ENCODE data around the gene FOXP1.
"Not testable (repeated sequence)": the region's sequence is repeated elsewhere in the genome, so short reads cannot be mapped to it uniquely, and the experiment has no call there.

The FOXP1 gene

GRCh38 chr3:71330505-71330904, 253.0 kb downstream of the FOXP1 start:
- DNase-seq (ENCODE audit: low read depth in 2 of 2) = no peak

GRCh38 chr3:71329817-71330216, 253.7 kb downstream of the FOXP1 start:
- DNase-seq (ENCODE audit: low read depth in 2 of 2) = no peak

DNA sequence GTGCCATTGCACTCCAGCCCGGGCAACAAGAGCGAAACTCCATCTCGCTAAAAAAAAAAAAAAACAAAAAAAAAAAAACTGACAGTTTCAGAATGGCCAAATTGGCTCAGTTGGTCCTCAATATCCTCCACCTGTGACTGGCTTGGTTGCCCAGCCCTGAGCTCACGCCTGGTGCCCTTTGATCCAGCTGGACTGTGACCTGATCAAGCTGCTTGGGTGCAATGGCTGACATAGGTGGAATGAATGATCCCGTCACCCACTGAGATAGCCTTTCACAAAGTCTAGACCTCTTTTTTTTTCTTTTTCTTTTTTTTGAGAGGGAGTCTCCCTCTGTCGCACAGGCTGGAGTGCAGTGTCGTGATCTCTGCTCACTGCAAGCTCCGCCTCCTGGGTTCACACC, 254.6 kb downstream of the FOXP1 start:
- DNase-seq (ENCODE audit: low read depth in 2 of 2) = no peak

DNA sequence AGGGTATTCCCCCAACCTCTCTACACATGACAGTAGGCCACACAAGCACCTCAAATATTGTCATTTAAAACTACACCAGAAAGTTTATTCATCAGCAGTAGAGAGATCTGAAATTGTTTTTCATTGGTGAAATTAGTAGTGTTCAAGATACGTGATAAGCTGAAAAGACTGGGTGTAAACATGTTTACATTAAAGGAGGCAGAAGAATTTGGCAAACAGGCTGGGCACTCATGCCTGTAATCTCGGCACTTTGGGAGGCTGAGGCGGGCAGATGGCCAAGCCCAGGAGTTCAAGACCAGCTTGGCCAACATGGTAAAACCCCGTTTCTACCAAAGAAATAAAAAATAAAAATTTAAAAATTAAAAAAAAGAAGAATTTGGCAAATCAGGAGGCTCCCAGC, 255.6 kb downstream of the FOXP1 start:
- no peak for DNase-seq (ENCODE audit: low read depth in 2 of 2)

DNA sequence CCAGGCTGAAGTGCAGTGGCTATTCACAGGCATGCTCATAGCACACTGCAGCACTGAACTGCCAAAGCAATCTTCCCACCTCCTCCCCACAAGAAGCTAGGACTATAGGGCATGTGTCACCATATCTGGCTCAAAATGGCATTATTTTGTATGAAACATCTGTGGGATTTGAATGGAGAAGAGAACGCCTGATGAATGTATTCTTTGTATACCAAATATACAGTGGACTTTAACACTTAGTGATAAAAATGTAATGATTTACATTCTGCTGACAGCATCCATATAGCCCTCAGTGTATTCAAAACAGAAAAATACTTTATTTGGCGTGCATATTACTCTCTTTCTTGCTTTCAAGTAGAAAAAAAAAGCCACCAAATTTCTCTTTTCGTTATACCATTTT, 257.8 kb downstream of the FOXP1 start:
- DNase-seq (ENCODE audit: low read depth in 2 of 2) = no peak

- DNase-seq (ENCODE audit: low read depth in 2 of 2) = not testable (repeated sequence)
Observed at GRCh38 chr3:71324224-71324623, 259.3 kb downstream of the FOXP1 start.

GRCh38 chr3:71323558-71323957, 260.0 kb downstream of the FOXP1 start:
- DNase-seq (ENCODE audit: low read depth in 2 of 2) = no peak

GRCh38 chr3:71322154-71322553, 261.4 kb downstream of the FOXP1 start:
- DNase-seq (ENCODE audit: low read depth in 2 of 2) = no peak

DNA sequence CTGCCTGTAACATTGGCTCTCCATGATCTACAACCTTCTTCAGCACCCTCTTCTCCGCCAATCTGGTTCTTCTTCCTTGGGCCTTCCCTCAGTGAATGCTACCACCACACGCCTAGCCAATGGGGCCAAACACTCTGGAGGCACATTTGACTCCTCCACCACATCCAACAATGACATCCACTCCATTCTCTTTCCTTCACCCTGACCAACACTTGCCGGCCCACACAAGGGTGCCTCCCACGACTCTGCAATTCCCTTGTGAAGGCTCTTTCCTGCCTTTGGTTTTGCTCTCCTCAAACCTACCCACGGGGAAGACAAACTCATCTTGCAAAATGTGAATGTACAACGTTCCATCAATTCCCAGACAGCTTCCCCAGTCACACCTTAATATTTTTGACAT, 263.8 kb downstream of the FOXP1 start:
- DNase-seq (ENCODE audit: low read depth in 2 of 2) = no peak

GRCh38 chr3:71318458-71318827, 265.1 kb downstream of the FOXP1 start:
- DNase-seq (ENCODE audit: low read depth in 2 of 2) = no peak

DNA sequence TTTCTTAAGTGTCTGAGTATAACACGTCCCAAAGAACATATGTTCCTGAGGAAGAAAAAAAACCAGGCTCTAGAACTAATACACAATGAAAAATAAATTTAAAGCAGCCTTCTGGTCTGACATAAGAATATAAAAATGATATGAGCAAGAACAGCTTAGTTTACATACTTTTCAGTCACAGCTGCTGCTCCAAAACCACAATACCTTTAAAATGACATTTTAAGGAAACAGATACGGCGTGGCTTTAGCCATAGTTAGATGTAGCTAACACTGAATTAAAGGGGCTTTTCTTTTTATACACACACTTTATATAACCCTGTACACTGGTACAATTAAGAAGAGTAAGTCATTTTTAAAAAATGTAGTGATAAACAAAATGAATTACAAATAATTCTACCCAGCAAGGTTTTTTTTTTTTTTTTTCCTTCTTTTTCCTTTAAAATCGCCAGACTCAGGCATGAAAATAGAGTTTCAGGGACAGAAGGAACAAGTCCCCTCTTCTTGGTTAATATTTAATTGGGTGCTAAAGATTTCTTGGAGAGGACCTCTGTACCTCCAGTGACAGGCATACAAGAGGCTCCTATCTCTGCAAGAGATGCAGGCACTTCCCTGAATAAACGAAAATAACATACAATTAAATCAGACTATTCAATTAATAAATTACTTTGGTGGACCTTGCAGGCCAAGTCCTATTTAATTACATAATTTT, 265.6 kb downstream of the FOXP1 start:
- no peak for DNase-seq (ENCODE audit: low read depth in 2 of 2)

GRCh38 chr3:71317140-71317539, 266.4 kb downstream of the FOXP1 start:
- DNase-seq (ENCODE audit: low read depth in 2 of 2) = no peak

- DNase-seq (ENCODE audit: low read depth in 2 of 2) = no peak
Observed at GRCh38 chr3:71316066-71316777, 267.3 kb downstream of the FOXP1 start.

GRCh38 chr3:71315431-71315830, 268.1 kb downstream of the FOXP1 start:
- DNase-seq (ENCODE audit: low read depth in 2 of 2) = no peak

DNA sequence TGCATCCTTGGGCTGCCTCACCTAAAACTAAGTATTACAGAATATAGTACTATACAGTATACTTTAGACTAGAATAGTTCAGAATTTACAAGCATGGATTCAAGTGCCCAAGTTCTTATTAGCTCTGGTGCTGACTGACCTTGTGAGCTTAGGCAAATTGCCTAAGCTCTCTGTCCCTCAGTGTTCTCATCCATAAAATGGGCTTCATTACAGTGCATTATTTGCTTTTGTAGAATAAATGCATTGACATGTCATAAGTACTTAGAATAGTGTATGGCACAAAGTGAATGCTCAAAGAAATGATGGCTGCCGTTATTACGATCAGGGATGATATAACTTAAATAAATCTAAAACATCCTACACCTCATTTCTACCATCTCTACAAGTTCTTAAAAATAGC, 269.7 kb downstream of the FOXP1 start:
- DNase-seq (ENCODE audit: low read depth in 2 of 2) = no peak

DNA sequence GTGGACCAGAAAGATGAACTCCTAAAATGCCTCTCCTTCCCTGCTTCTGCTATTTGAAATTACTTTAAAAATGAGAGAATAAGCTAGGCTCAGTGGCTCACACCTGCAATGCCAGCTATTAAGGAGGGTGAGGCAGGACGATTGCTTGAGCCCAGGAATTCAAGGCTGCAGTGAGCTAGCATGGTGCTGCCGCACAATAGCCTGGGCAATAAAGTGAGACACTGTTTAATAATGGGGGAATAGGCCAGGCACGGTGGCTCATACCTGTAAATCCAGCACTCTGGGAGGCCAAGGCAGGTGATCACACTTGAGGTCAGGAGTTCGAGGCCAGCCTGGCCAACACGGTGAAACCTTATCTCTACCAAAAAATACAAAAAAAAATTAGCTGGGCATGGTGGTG, 271.1 kb downstream of the FOXP1 start:
- no peak for DNase-seq (ENCODE audit: low read depth in 2 of 2)

GRCh38 chr3:71311661-71312046, 271.9 kb downstream of the FOXP1 start:
- DNase-seq (ENCODE audit: low read depth in 2 of 2) = no peak

GRCh38 chr3:71310980-71311660, 272.4 kb downstream of the FOXP1 start:
- no peak for DNase-seq (ENCODE audit: low read depth in 2 of 2)

DNA sequence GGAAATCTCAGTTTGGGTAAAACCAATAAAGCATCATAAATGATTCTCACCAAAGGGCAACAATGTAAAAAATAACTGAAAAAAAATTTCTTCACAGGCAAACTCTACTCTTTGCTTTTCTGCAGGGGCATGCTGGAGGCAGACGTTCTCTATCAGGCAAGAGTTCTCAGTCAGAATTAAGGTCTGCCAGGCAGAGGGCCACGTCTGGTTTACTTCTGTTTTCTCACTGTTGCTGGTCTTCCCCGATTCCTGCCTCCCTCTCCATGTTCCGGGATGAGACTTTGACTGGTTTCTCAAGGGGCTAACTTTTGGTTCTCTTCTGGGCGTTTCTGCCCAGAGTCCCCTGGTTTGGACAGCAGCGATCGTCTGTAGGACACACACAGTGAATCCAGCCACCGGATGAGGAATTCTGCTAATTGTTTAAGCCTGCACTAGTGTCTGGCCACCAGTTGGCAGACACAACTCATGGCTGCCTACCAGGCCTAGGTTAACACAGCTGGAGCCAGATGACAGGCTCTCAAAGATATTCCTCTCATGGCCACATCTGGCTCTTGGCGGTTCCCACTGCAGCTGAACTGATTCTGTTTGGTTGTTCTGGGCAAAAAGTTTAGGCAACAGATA, 273.1 kb downstream of the FOXP1 start:
- no peak for DNase-seq (ENCODE audit: low read depth in 2 of 2)

DNA sequence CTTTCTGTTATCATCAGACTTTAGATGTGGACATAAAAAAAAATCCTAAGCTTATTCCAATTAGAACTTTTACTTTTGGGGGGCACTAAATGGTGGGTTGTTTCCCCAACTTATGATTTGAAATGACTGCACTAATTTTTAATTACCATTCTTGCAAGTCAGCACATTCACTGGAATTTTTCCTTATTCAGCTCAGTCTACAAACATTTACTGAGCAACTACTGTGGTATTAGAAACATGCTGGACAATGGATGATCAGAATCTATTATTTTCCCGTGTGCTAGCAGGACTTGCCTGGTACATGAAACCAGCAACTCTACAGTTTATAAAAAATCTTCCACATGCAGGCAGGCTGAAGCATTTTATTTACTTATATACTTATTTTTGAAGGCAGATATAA, 273.6 kb downstream of the FOXP1 start:
- DNase-seq (ENCODE audit: low read depth in 2 of 2) = no peak

DNA sequence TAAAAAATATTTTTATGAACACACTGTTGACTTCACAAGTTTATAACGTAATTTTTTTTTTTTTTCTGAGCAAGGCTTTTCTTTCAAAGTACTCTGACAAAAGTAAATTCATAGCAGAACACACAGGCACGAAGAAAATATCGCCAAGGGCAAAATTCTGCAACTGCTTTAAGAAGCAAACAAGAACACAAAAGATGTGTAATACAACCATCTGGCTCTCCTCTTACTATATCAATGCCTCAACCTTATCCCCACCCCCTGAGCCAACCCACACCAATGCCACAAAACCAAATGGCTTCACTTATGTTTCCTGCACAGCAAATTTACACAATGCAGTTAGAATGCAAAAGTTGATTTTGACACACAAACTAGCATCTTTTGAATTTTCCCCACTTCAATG, 274.2 kb downstream of the FOXP1 start:
- no peak for DNase-seq (ENCODE audit: low read depth in 2 of 2)

DNA sequence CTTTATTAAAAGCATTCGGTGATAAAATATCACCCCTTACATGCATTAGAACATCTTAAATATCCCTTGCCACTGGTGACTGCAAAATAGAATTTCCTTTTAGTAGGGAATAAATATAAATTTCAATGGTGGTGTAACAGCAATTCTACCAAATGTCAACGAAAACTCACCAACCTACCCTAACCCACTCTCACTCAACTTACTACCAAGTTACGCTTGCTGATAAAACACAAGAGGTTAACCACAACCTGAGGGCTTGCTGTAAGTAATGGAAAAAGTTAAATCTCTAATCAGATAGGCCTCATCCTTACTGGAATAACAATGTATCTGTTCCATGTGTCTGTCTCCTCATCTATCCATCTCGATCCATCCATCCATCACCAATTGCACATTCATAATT, 274.7 kb downstream of the FOXP1 start:
- DNase-seq (ENCODE audit: low read depth in 2 of 2) = no peak
